Muscle of back (tissue), 11 donors: ENCODE data around the gene DPYSL3. TPM values are rescaled to one million over a fixed set of nuclear protein-coding genes. Genes with fewer than 3 reads are reported as not detected.
A peak's percentile ranks its signal among the peaks of the same experiment; 100 is the strongest.
"Not testable (repeated sequence)": the region's sequence is repeated elsewhere in the genome, so short reads cannot be mapped to it uniquely, and the experiment has no call there.

Experiments used
- DNase-seq, 3 donors: peaks; one replicate each; pipeline versions ENCODE4 v3.0.0 to v3.0.0-alpha.2; 2013
- polyA plus RNA-seq, 10 donors: library from polyadenylated mRNA; unstranded; fragments of 120-200 nt; gene quantifications; one replicate each; pipeline ENCODE4 v1.2.1, GENCODE V29; 2013; ENCODE audit not compliant: insufficient read length in 10 of 10

DPYSL3 gene
- polyA plus RNA-seq, 10 donors, result 82.9 to 191 (median 128) TPM

DNA sequence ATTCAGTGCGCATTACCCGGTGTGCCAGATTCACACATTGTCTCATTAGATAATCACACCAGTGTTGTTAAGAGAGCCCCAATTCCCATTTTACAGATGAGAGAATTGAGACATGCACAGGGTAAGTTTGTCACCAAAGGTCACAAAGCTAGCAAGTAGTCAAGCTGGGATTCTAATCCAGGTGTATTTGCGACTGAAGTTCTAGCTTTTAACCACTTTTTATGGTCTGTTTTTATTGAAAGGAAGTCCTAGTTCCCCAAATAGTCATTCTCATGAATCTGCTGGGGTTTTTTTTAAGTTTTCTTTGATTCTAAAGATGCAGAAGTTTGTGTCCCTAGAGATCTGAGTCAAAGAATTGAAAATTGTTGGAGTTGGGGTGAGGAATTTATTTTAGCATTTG lies 136.5 kb downstream of the DPYSL3 start:
- DNase-seq, result no peak

DNA sequence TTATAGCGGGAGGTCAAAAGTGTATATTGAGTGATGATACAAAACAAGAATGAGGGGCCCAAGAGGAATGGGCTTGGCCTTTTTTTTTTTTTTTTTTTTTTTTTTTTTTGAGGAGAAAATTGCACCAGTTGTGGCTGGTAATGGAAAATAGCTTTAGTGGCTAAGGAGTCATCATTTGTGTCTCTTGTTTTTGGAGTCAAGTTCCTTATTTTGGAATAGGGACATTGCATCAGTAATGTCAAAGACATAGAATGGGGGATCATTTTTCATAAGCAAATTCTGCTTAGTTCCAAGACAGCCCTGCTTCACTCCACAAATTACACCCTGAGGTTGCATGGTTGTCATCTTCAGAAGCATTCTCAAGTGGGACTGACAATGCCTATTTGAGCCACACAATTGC lies 137.7 kb downstream of the DPYSL3 start:
- no peak for DNase-seq

DNA sequence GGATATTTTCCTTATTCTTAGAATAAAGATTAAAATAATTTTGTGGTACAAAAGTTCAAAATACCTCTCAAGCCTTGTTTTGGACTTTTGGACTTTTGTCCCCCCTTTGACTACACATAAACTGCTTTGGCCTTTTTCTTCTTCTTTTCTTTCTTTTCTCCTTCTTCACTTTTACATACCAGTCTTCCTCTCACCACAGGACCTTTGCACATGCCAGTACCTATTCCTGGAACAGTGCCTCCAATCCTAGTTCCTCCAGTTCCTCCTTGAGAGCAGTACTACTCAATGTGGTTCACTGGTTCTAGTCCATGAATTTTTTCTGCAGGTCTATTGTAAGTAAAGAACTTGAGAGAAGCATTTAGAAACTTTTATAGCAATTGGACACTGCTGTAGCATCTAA lies 138.6 kb downstream of the DPYSL3 start:
- no peak for DNase-seq

DNA sequence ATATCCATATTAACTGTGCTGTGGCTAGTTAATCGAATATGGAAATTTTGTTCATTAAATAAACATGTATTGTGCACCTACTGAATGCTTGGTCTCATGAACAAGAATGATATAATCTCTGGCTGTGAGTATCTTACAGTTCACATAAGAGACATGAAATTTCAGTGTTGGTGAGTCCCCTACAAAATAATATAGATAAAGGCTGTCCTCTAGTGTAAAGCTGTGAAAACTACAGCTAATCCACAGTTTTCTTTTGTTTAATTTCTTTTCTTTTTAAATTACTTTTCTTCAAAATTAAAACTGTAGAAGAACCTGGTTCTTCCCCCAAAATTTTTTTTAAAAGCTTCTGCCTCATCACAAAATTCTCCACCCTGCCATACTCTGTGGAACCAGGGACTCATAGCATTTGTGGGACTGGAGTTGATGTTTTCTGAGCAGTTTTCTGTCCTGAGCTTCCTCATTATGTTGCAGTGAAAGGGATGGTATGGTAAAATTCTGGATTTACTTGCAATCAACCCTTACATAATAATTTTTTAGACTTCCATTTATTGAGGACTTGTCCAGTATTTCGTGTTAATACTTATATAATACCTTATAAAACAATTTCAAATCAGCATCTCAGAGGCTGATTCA lies 140.0 kb downstream of the DPYSL3 start:
- peak in 1 of 3 donors; percentile 25 for DNase-seq

DNA sequence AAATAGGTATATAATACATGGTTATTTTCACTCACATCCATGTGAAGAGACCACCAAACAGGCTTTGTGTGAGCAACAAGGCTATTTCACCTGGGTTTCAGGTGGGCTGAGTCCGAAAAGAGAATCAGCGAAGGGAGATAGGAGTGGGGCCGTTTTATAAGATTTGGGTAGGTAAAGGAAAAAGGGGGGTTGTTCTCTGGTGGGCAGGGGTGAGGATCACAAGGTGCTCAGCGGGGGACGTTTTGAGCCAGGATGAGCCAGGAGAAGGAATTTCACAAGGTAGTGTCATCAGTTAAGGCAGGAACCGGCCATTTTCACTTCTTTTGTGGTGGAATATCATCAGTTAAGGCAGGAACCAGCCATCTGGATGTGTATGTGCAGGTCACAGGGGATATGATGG lies 142.5 kb downstream of the DPYSL3 start:
- DNase-seq, result not testable (repeated sequence)

DNA sequence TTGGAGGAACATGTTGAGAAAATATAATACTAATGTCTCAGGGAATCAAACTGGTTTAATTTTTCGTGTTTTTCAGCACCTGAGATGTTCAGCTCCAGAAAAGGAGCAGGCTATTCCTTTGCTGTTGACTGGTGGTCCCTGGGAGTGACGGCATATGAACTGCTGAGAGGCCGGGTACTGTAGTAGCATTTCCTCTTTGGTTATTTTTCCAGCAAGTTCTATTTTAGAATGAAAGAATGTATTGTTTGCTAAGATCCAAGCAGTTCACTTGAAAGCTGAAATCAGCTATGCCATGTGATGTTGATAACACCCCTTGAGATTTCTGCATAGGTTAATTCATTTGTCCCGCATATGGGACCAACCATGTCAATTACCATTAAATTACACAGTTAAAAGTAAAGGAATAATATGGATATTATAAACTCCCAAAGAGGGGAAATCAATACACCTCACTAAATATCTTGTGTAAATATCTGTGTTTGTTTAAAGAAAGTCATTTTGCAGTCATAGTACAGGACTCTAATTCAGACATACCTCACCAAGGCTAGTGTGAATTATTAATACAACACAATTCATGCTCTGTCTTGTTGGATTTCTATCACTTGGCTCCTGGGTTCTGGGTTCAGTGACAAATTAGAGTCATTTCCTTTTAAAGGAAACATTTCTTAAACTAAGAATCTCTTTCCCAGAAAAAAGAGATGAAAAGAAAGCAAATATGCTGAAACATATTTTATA lies 148.3 kb downstream of the DPYSL3 start:
- DNase-seq, result no peak

DNA sequence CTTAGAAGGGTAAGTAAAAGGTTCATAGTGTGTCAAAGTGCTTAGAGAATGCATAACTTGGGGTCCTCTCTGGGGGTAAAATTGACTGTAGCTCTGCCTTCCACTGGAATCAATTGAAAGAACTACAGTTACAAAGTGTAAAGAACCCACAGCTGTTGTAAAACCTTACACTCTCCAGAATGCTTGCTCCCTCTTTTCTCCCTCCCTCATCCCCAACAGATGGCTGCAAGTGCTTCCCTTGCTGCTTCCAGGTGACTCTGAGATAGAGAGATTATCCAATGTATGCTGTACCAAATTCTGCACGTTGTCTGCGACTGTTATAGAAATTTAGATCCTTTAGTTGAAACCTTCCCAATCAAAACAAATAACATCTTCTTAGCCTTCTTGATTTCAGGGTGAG lies 149.1 kb downstream of the DPYSL3 start:
- DNase-seq, result no peak

DNA sequence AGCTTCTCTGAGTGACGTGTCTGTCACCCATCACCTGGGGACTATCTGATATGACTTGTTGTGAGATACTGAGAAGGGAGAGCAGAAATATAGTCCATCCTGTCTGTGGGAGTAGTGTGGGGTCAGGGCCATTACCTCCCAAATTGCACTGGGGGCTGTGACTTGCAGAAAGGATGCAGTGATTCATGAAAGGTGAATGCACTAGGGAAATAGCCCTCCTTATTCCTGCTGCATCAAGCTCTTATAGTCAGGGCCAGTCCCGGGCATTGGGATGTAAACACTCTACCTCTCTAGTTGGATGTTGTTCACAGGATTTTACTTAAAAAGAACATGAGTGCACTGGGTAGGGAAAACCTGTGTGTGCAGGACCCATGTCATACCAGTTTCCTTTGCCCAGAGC lies 150.3 kb downstream of the DPYSL3 start:
- no peak for DNase-seq

DNA sequence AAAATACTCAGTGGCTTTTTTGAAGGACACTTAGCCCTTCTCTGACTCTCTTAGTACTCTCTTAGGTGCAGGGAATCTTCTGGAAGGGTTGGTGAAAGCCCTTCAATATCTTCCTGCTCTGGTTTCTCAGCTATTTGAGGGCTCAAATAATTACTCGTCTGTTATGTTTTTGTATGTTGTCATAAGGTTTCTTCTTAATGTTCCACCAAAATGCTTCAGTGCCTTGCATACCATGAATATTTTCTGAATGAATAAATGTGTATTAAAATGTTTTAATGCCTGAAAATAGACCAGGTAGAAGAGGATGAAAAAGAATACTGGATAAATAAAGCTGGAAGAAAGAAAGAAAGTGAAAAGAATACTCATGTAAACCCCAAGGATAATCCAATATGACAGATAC lies 150.8 kb downstream of the DPYSL3 start:
- no peak for DNase-seq

DNA sequence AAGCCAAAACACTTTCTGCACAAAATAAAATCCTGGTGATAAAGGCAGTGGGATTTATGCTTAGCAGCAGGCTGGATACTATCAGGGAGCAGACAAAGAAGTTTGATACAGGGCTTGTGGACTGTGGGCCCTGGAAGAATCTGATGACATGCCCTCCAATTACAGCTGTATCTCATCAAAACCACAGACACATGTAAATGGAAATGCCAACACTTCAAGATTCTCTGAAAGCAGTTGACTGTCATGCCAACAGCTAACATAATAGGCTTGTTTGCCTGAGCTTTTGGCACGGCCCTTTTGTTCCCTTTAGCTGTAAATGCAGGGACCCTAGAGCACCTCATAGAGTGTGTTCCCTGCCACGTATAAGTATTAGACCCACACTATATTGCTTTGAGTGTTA lies 160.6 kb downstream of the DPYSL3 start:
- DNase-seq, result no peak

DNA sequence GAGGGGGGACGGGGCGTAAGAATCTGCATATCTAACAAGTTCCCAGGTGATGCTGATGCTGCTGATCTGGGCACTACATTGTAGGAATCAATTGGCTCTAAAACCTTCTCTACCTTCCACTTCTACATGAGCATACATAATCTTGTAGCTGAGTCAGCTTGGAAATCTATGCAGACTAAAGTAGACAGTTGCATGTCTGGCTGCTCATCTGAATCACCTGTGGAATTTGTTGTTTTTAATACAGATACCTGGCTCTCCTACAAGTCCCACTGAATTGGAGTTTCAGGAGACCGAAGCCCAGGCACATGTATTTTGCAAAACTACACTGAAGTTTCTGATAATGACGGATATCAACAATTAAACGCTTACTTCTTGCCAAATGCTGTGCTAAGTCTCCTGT lies 161.4 kb downstream of the DPYSL3 start:
- DNase-seq, result no peak

DNA sequence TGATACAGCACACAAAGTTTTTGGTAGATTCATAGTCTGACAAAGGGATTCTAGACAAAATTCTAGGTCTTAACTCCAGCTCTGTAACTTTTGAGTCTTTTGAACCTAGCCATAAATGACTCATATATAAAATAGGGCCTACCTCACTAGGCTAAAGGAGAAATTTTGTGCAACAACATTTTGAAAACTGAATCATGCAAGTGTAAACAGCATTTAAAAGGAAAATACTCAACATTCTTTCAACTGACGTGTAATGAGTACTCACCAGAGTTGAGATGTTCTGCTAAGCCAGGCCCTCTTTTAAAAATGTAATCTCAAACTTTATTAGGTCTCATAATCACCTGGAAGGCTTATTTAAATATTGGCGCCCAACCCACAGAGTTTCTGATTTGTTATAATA lies 161.8 kb downstream of the DPYSL3 start:
- no peak for DNase-seq

DNA sequence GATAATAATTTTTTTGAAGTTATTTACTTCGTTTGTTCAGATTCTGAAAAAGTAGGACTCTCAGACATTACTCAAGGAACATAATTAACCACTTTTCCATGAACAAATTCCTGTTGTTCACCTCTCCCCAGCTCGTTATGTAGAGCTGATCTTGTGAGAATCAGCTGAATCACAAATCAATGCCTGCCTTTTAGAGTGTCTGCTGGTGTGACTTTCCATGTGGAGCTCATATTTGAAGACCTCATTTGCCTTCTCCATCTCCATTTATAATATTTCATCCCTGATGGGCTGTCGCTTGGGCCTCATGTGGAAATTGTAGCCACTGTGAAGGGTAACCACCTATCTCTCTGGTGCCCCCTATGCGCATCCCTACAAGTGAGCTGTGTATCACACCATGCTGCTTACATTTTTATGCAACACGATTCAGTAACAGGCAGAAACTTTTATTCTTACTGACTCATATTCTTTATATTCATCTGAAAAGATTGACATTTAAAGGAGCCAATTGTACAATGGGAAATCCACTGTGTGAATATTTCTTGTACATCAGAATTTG lies 163.8 kb downstream of the DPYSL3 start:
- DNase-seq, result no peak

DNA sequence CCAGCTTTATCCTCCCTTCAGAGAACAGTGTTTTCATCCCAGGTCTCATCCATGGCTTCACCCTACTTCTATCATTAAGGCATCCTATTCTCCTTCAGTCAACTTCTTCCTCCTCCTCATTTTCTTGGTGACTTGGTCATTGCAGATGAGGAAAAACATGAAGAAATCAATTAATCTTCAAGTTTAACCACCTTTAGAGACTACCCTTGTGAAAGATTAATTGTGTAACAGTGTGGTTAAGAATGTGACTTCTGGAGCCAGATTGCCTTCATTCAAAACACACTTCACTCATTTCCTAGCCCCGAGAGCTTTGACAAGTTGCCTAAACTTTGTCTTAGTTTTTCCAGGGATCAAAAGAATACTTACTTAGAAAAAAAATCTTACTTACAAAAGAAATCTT lies 165.0 kb downstream of the DPYSL3 start:
- DNase-seq, result no peak

DNA sequence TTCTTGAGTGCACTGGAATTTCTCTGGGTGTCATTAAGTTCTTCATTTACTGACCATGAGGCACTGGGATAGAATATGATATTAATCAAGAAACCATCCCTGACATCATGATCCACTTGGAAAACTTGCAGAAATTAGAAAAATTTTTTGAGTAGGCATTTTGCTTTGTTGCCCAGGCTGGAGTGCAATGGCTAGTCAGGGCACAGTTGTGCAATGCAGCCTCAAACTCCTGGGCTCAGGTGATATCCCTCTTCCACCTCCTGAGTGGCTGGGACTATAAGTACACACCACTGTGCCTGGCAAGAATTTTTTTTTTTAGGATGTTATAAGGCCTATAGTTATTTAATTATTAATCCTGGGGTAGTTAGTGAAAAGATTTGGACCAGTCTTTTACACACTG lies 168.5 kb downstream of the DPYSL3 start:
- no peak for DNase-seq

DNA sequence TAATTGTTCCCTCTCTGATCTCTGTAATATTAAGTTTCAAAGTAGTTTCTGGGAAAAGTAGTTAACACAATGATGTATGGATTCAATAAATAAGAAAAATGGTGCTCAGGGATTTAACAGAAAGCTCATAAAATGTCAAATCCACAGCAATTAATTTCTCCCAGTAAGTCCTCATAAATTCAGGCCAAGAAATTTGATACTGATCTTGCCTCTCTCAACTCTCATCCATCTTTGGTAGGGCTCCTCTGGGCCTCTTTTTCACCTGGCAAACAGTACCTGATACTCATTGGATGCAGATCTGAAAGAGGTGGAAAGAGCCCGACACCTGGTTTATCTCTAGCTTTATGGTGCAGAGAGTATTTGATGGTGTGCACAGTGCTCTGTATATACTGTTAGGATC lies 168.9 kb downstream of the DPYSL3 start:
- no peak for DNase-seq
